HepG2 (cell line): ENCODE data around the gene GCC1.

Experiments used
- CREB1 ChIP-seq, 2 experiments: fragments of 450-650 bp in 1 of 2; IDR thresholded peaks; 2 replicates each; pipeline ENCODE4 v1.6.1; 2016 to 2017; ENCODE audit warnings: control low read depth in 1 of 2, mild to moderate bottlenecking in 1 of 2, missing compliant biosample characterization in 1 of 2, missing genetic modification characterization in 1 of 2
- FOXM1 ChIP-seq: sonication (generic); formaldehyde crosslinking; IDR thresholded peaks from 2 replicates; pipeline ENCODE4 v1.5.0; 2020; ENCODE audit warnings: missing genetic modification reagents
- HHEX ChIP-seq: IDR thresholded peaks from 2 replicates; pipeline ENCODE4 v1.6.1; 2016; ENCODE audit warnings: control low read depth
- MXI1 ChIP-seq: IDR thresholded peaks from 3 replicates; pipeline ENCODE4 v1.6.1; 2012; ENCODE audit warnings: low read depth, low read length, inconsistent platforms, borderline replicate concordance

GRCh38 chr7:127588019-127588696 lies 2.8 kb upstream of the GCC1 start, which contains the start of gene ARF5:
- TF ChIP-seq FOXM1 (no peak), CREB1 (IDR thresholded peaks at IDR 0.05) (no peak), CREB1 (CRISPR knock-in tag; IDR thresholded peaks at IDR 0.05) (no peak), HHEX (CRISPR knock-in tag) (no peak), MXI1 (no peak)
